Endothelial cell of umbilical vein (primary cell): ENCODE measurements around the gene ATXN10. TPM values are rescaled to one million over a fixed set of nuclear protein-coding genes. Genes with fewer than 3 reads are reported as not detected.
"Not testable (repeated sequence)": the region's sequence is repeated elsewhere in the genome, so short reads cannot be mapped to it uniquely, and the experiment has no call there.

Experiments used
- BruUV-seq: library from RNA; stranded (reverse); fragments of 400-500 nt; replicated peaks from 2 replicates; lab custom pipeline; 2021; lab: Mats Ljungman, UMichigan
- CTCF ChIA-PET: fragments of 300-600, 350-600 bp; sonication (Branson Sonifier 250); formaldehyde crosslinking; loops from one replicate; lab custom pipeline; 2021; ENCODE audit warnings: antibody characterized with exemption, inconsistent platforms; lab: Charles Lee
- POLR2A ChIA-PET: fragments of 300-600, 350-600 bp; sonication (Branson Sonifier 250); formaldehyde crosslinking; loops from one replicate; lab custom pipeline; 2021; ENCODE audit warnings: antibody characterized with exemption, inconsistent platforms; lab: Charles Lee
- DNase-seq: peaks from one replicate; pipeline ENCODE4 v3.0.0-alpha.2; 2011; ENCODE audit warnings: low read depth, low spot score
- FAIRE-seq: peaks from 2 replicates; lab custom pipeline; 2011; peaks lifted over from hg19 to GRCh38; lab: Jason Lieb, UNC
- H2AFZ ChIP-seq: 2 replicates; pipeline ENCODE4 v1.6.0; 2012; ENCODE audit warnings: low read depth, low read length, control low read depth, inconsistent platforms
- H3K27ac ChIP-seq: 2 replicates; pipeline ENCODE4 v1.5.1; 2011; ENCODE audit warnings: low read depth, mild to moderate bottlenecking, control low read depth, low read length, moderate library complexity; ENCODE audit not compliant: insufficient read depth
- H3K27me3 ChIP-seq, 2 experiments: 2 replicates each; pipeline versions ENCODE4 v1.6.0 to v1.6.1; 2011; ENCODE audit warnings: low read length in 2 of 2, mixed read lengths in 1 of 2; ENCODE audit not compliant: control insufficient read depth in 2 of 2, insufficient read depth in 2 of 2
- H3K36me3 ChIP-seq, 2 experiments: 2 replicates in 1 of 2; 3 replicates in 1 of 2; pipeline ENCODE4 v1.5.1; 2011; ENCODE audit warnings: low read length in 2 of 2, mild to moderate bottlenecking in 1 of 2, moderate library complexity in 1 of 2; ENCODE audit not compliant: control insufficient read depth in 2 of 2, insufficient read depth in 2 of 2; ENCODE audit errors: extremely low read depth in 1 of 2
- H3K4me1 ChIP-seq: 3 replicates; pipeline ENCODE4 v1.5.1; 2011; ENCODE audit warnings: mild to moderate bottlenecking, low read length; ENCODE audit not compliant: control insufficient read depth, insufficient read depth; ENCODE audit errors: extremely low read depth
- H3K4me2 ChIP-seq: 2 replicates; pipeline ENCODE4 v1.6.1; 2011; ENCODE audit warnings: low read length, control low read depth, mixed read lengths; ENCODE audit not compliant: insufficient read depth
- H3K4me3 ChIP-seq, 3 experiments: fragments of 200-600 bp in 1 of 3; sonication (generic), shearing (Covaris generic) in 1 of 3; replicated peaks in 1 of 3; 2 replicates each; pipeline ENCODE4 v1.5.1; 2011 to 2016; ENCODE audit warnings: control low read depth in 3 of 3, low read length in 3 of 3, mild to moderate bottlenecking in 2 of 3, inconsistent platforms in 1 of 3, low read depth in 1 of 3, moderate library complexity in 1 of 3; ENCODE audit not compliant: insufficient read depth in 1 of 3
- H3K79me2 ChIP-seq: 2 replicates; pipeline ENCODE4 v1.6.0; 2012; ENCODE audit warnings: low read length, inconsistent platforms; ENCODE audit not compliant: control insufficient read depth, insufficient read depth
- H3K9ac ChIP-seq: replicated peaks from 2 replicates; pipeline ENCODE3; 2011; ENCODE audit warnings: low read length, control low read depth; ENCODE audit not compliant: insufficient read depth; ENCODE audit errors: extremely low read depth
- H3K9me1 ChIP-seq: replicated peaks from 3 replicates; pipeline ENCODE4 v1.6.0; 2011; ENCODE audit warnings: mild to moderate bottlenecking, low read length; ENCODE audit not compliant: control insufficient read depth, insufficient read depth; ENCODE audit errors: extremely low read depth
- H3K9me3 ChIP-seq: replicated peaks from 2 replicates; pipeline ENCODE4 v1.5.1; 2012; ENCODE audit warnings: low read length, inconsistent platforms; ENCODE audit not compliant: control insufficient read depth, insufficient read depth
- H4K20me1 ChIP-seq: replicated peaks from 2 replicates; pipeline ENCODE3; 2011; ENCODE audit warnings: mild to moderate bottlenecking, low read length; ENCODE audit not compliant: control insufficient read depth, insufficient read depth; ENCODE audit errors: extremely low read depth
- EZH2 ChIP-seq: IDR thresholded peaks from 2 replicates; pipeline ENCODE4 v1.6.1; 2012; ENCODE audit warnings: borderline replicate concordance, low read depth, mild to moderate bottlenecking, moderate library complexity, low read length, inconsistent platforms; ENCODE audit not compliant: severe bottlenecking
- GATA2 ChIP-seq: IDR thresholded peaks from 2 replicates; pipeline ENCODE4 v1.7.0; 2011; ENCODE audit warnings: low read depth, mild to moderate bottlenecking, moderate library complexity, mixed read lengths, low read length; ENCODE audit not compliant: insufficient read length, insufficient read depth
- MYC ChIP-seq: IDR thresholded peaks from one replicate; pipeline ENCODE4 v1.6.1; 2011; ENCODE audit warnings: mild to moderate bottlenecking, low read depth, low read length
- POLR2A ChIP-seq: IDR thresholded peaks from 2 replicates; pipeline ENCODE4 v1.6.1; 2012; ENCODE audit warnings: low read depth, mild to moderate bottlenecking, control low read depth, low read length
- POLR2AphosphoS5 ChIP-seq: IDR thresholded peaks from 2 replicates; pipeline ENCODE4 v1.6.1; 2012; ENCODE audit warnings: low read depth, mild to moderate bottlenecking, control low read depth, low read length, moderate library complexity; ENCODE audit not compliant: insufficient read depth
- dilution Hi-C: fragments of 300-500 bp; cut with MboI; formaldehyde crosslinking; loops from one replicate; pipeline ENCODE4 v1.15.0; 2019; ENCODE audit warnings: low sequenced_read_pairs; ENCODE audit not compliant: extremely low pct_ligation_motif_present
- intact Hi-C: fragments of 100-400 bp; cut with micrococcal nuclease; formaldehyde crosslinking; loops from one replicate; pipeline ENCODE4 v1.10.0; 2022
- polyA plus RNA-seq, 4 experiments: library from polyadenylated mRNA; depleted of rRNA in 3 of 4; stranded (reverse) in 3 of 4; unstranded in 1 of 4; fragments of >200 nt; gene quantifications; 2 replicates each; pipeline versions ENCODE4 v1.2.1 to v1.2.3, GENCODE V29; 2011 to 2012; ENCODE audit warnings: missing spikeins in 1 of 4
- total RNA-seq: library from RNA; stranded (reverse); gene quantifications from 2 replicates; pipeline ENCODE4 v1.2.3, GENCODE V29; 2021
- TF ChIP-seq, protein P1 (sequence below): IDR thresholded peaks from 2 replicates; pipeline ENCODE4 v1.6.1; 2011; ENCODE audit not compliant: insufficient read depth, insufficient read length
- TF ChIP-seq, protein P2 (sequence below), 2 donors: IDR thresholded peaks; 1 replicate in 1 of 2; 2 replicates in 1 of 2; pipeline ENCODE4 v1.5.1; 2011; ENCODE audit warnings: low read length in 2 of 2, mild to moderate bottlenecking in 2 of 2, moderate library complexity in 2 of 2, control low read depth in 1 of 2, inconsistent platforms in 1 of 2, low read depth in 1 of 2; ENCODE audit not compliant: insufficient read depth in 1 of 2; ENCODE audit errors: extremely low read depth in 1 of 2

Gene ATXN10
- total and polyA plus RNA-seq, 2 donors (not counting 3 experiments of a cell fraction or from before 2014, with no cell fraction given): 73.2 to 91.9 TPM

DNA sequence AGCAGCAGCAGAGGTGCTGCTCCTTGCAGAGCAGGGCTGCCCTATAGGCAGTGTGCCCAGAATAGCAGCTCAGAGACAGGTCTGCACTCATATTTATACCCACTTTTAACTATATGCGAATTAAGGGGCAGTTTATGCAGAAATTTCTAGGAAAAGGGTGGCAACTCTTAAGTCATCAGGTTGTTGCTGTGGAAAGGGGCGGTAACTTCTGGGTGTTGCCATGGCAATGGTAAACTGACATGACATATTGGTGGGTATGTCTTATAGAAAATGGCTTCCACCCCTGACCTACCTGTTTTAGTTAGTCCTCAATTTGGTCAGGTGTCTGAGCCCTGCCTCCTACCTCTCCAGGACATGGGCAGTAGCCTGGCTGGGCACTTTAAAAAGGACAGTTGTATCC is 122.3 kb downstream of the ATXN10 start:
- DNase-seq (no peak), FAIRE-seq (no peak)
- Histone ChIP-seq H3K27me3 (no peaks in the 10 kb centered on the region), H2AFZ (no peak overlapping the region), H3K4me1 (no peaks in the 10 kb centered on the region), H3K4me3 (no peak overlapping the region), H4K20me1 (no peaks in the 10 kb centered on the region), H3K9ac (no peak overlapping the region), H3K27ac (no peak overlapping the region), H3K9me3 (peaks cover 3% of the 10 kb centered on the region), H3K4me2 (no peak overlapping the region), H3K36me3 (no peaks in the 10 kb centered on the region), H3K79me2 (no peaks in the 10 kb centered on the region), H3K9me1 (no peaks in the 10 kb centered on the region)
- no TSS peak for BruUV-seq
- POLR2A ChIA-PET: no interaction called here
- CTCF ChIA-PET: interaction anchor here (0.5 to 2.2 kb wide), 2 partner anchors 17 to 22 kb away, joined by 4 to 10 read pairs; no protein-coding TSS in a partner anchor
- intact Hi-C loops (no loop called here), dilution Hi-C loops (no loop called here)
- TF ChIP-seq POLR2AphosphoS5 (no peak), GATA2 (no peak), MYC (no peak), EZH2 (no peak), POLR2A (no peak)
- TF ChIP-seq, protein P1, sequence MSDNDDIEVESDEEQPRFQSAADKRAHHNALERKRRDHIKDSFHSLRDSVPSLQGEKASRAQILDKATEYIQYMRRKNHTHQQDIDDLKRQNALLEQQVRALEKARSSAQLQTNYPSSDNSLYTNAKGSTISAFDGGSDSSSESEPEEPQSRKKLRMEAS: no peak
- TF ChIP-seq, protein P2, sequence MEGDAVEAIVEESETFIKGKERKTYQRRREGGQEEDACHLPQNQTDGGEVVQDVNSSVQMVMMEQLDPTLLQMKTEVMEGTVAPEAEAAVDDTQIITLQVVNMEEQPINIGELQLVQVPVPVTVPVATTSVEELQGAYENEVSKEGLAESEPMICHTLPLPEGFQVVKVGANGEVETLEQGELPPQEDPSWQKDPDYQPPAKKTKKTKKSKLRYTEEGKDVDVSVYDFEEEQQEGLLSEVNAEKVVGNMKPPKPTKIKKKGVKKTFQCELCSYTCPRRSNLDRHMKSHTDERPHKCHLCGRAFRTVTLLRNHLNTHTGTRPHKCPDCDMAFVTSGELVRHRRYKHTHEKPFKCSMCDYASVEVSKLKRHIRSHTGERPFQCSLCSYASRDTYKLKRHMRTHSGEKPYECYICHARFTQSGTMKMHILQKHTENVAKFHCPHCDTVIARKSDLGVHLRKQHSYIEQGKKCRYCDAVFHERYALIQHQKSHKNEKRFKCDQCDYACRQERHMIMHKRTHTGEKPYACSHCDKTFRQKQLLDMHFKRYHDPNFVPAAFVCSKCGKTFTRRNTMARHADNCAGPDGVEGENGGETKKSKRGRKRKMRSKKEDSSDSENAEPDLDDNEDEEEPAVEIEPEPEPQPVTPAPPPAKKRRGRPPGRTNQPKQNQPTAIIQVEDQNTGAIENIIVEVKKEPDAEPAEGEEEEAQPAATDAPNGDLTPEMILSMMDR (IDR thresholded peaks at IDR 0.05; ENCODE audit: extremely low read depth in 1 of 2, insufficient read depth in 1 of 2, low read depth in 1 of 2, low read length in 2 of 2): no peak

DNA sequence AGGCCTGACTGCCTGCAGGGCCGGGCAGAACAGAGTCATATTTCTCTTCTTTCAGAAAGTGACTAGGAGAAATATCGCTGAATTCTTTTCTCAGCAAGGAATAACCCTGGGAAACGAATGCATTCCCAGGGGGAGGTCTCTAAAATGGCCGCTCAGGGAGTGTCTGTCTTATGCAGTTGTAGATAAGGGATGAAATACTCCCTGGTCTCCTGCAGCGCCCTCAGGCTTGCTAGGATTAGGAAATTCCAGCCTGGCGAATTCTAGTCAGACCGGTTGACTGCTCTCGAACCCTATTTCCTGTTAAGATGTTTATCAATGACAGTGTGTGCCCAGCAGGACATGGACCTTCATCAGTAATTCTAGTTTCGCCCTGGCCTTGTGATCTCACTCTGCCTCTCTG is 124.4 kb downstream of the ATXN10 start:
- H3K27ac ChIP-seq, H3K4me1 ChIP-seq, H3K4me2 ChIP-seq, DNase-seq, CTCF ChIA-PET, POLR2A ChIA-PET, H3K27me3 ChIP-seq, H2AFZ ChIP-seq, H3K9me3 ChIP-seq, FAIRE-seq, H4K20me1 ChIP-seq, H3K4me3 ChIP-seq, H3K9me1 ChIP-seq, H3K9ac ChIP-seq, intact Hi-C loops, H3K36me3 ChIP-seq, dilution Hi-C loops, H3K79me2 ChIP-seq, BruUV-seq: not testable (repeated sequence)
